ENCODE data around the gene PAK3.

- no peak for TF ChIP-seq CTCF (conservative IDR thresholded peaks at IDR 0.05; ENCODE audit: low read depth in 2 of 2)
- no peak for TF ChIP-seq REST (IDR thresholded peaks at IDR 0.05; ENCODE audit: unreplicated experiment)
- no peak for TF ChIP-seq CREB1 (CRISPR knock-in tag; IDR thresholded peaks at IDR 0.05; ENCODE audit: low read depth)
- no peak for TF ChIP-seq EZH2 (IDR thresholded peaks at IDR 0.05; ENCODE audit: low read depth, unreplicated experiment)
- TF ChIP-seq POLR2AphosphoS5 (IDR thresholded peaks at IDR 0.05; ENCODE audit: low read depth), result no peak
- no peak for TF ChIP-seq EZH2phosphoT487 (IDR thresholded peaks at IDR 0.05; ENCODE audit: unreplicated experiment)
- no peak for TF ChIP-seq ETS1 (IDR thresholded peaks at IDR 0.05)
- TF ChIP-seq JUNB (IDR thresholded peaks at IDR 0.05; ENCODE audit: unreplicated experiment), result no peak
- no peak for TF ChIP-seq ZNF331 (CRISPR knock-in tag; IDR thresholded peaks at IDR 0.05; ENCODE audit: low read depth)
Measured at GRCh38 chrX:111129921-111130320, 33.9 kb downstream of the PAK3 start.
